Breast epithelium (tissue), 3 donors: ENCODE data around the gene GRK5.

ENCODE experiments used
- POLR2A ChIP-seq: fragments of 450-650 bp; IDR thresholded peaks from one replicate; pipeline ENCODE4 v1.6.1; 2016; ENCODE audit warnings: antibody characterized with exemption, mild to moderate bottlenecking, moderate library complexity
- TF ChIP-seq, protein P1 (sequence below), 3 donors: fragments of 450-650 bp; IDR thresholded peaks; one replicate each; pipeline ENCODE4 v1.5.1; 2016 to 2017; ENCODE audit warnings: antibody characterized with exemption in 3 of 3, mild to moderate bottlenecking in 3 of 3, moderate library complexity in 3 of 3

DNA sequence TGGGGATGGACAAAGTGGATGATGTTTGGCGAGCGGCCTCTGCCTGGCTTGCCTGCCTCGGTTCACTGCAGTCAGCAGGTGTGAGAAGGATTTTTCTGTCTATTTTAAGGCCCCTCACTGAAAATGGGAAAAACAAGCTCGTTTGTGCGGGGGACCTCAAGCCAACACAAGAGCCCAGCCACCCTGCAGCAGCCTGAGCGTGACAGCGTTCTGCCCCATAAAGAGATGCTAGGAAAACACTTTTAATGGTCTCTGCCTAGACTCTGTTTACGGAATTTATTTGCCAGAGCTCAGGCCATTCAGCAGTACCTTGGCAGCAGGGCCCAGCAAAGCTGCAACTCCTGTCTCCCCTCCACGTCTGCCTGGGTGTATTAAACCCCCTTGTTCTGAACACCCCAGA lies 131.7 kb downstream of the GRK5 start:
- TF ChIP-seq, protein P1, sequence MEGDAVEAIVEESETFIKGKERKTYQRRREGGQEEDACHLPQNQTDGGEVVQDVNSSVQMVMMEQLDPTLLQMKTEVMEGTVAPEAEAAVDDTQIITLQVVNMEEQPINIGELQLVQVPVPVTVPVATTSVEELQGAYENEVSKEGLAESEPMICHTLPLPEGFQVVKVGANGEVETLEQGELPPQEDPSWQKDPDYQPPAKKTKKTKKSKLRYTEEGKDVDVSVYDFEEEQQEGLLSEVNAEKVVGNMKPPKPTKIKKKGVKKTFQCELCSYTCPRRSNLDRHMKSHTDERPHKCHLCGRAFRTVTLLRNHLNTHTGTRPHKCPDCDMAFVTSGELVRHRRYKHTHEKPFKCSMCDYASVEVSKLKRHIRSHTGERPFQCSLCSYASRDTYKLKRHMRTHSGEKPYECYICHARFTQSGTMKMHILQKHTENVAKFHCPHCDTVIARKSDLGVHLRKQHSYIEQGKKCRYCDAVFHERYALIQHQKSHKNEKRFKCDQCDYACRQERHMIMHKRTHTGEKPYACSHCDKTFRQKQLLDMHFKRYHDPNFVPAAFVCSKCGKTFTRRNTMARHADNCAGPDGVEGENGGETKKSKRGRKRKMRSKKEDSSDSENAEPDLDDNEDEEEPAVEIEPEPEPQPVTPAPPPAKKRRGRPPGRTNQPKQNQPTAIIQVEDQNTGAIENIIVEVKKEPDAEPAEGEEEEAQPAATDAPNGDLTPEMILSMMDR (IDR thresholded peaks at IDR 0.05): no peak
- no peak for TF ChIP-seq POLR2A
